Measurements from ENCODE around the gene TMEM223. TPM values are rescaled to one million over a fixed set of nuclear protein-coding genes. Genes with fewer than 3 reads are reported as not detected.
A peak's percentile ranks its signal among the peaks of the same experiment; 100 is the strongest.
"Not testable (repeated sequence)": the region's sequence is repeated elsewhere in the genome, so short reads cannot be mapped to it uniquely, and the experiment has no call there.

TMEM223 gene
- polyA plus RNA-seq, 3 donors: 5.7 to 20.4 (median 19.6) TPM

GRCh38 chr11:62752177-62752785 lies 39.5 kb downstream of the TMEM223 start:
- Mint-ChIP-seq H3K4me3 (no peak overlapping the region), H3K9me3 (no peaks in the 10 kb centered on the region), H3K4me1 (peaks cover 23% of the 10 kb centered on the region), H3K36me3 (peaks cover 14 to 41% of the 10 kb centered on the region in 2 donors), H3K27me3 (ENCODE audit: low read depth in 3 of 3) (peaks cover 0 to 2% (median 0%) of the 10 kb centered on the region in 3 donors), H3K27ac (peak overlapping the region in 2 of 7 donors; percentile 13 to 81)
- DNase-seq: no peak
- Histone ChIP-seq H3K4me1 (ENCODE audit: control insufficient read depth in 1 of 2, insufficient read depth in 2 of 2, low read length in 2 of 2) (peaks cover 12 to 19% of the 10 kb centered on the region in 2 donors), H3K4me2 (replicated peaks; ENCODE audit: extremely low read depth, low read length, poor library complexity, severe bottlenecking) (no peak overlapping the region), H3K9me3 (replicated peaks in 1 of 2; ENCODE audit: control insufficient read depth in 1 of 2, insufficient read depth in 1 of 2, low read length in 2 of 2) (no peaks in the 10 kb centered on the region), H3K79me2 (ENCODE audit: insufficient read depth, low read length) (peaks cover 36% of the 10 kb centered on the region), H4K20me1 (ENCODE audit: insufficient read depth, low read length) (no peaks in the 10 kb centered on the region), H3K27me3 (ENCODE audit: control insufficient read depth in 2 of 2, insufficient read depth in 2 of 2, low read length in 2 of 2) (no peaks in the 10 kb centered on the region), H3K36me3 (replicated peaks in 1 of 2; ENCODE audit: control insufficient read depth in 1 of 2, insufficient read depth in 2 of 2, low read length in 2 of 2) (peaks cover 9 to 28% of the 10 kb centered on the region in 2 donors), H3K27ac (ENCODE audit: low read depth in 1 of 2, low read length in 2 of 2) (peak overlapping the region in 1 of 2 donors; percentile 92), H3K4me3 (replicated peaks in 1 of 3; ENCODE audit: low read depth in 2 of 3, low read length in 3 of 3) (no peak overlapping the region), H3K9ac (ENCODE audit: insufficient read depth, low read length, poor library complexity, severe bottlenecking) (no peak overlapping the region), H2AFZ (ENCODE audit: insufficient read depth, low read depth, low read length, poor library complexity, severe bottlenecking) (no peak overlapping the region)
- intact Hi-C loops (cut with micrococcal nuclease): no loop called here
- no peak for TF ChIP-seq CTCF (IDR thresholded peaks at IDR 0.05)
- WGBS (ENCODE audit: insufficient coverage): 99% methylated on average over 8 of the region's 14 CpGs

- H3K27ac ChIP-seq (ENCODE audit: low read depth in 1 of 2, low read length in 2 of 2); H4K20me1 ChIP-seq (ENCODE audit: insufficient read depth, low read length): not testable (repeated sequence)
- H3K4me1 ChIP-seq (ENCODE audit: control insufficient read depth in 1 of 2, insufficient read depth in 2 of 2, low read length in 2 of 2): peaks cover 12 to 19% of the 10 kb centered on the region in 2 donors
Measured at GRCh38 chr11:62749931-62750330, 41.9 kb downstream of the TMEM223 start.

More at GRCh38 chr11:62749931-62750330, 41.9 kb downstream of the TMEM223 start:
- DNase-seq; H3K27me3 Mint-ChIP-seq (ENCODE audit: low read depth in 3 of 3); H3K27me3 ChIP-seq (ENCODE audit: control insufficient read depth in 2 of 2, insufficient read depth in 2 of 2, low read length in 2 of 2); H3K4me3 Mint-ChIP-seq; H2AFZ ChIP-seq (ENCODE audit: insufficient read depth, low read depth, low read length, poor library complexity, severe bottlenecking); H3K4me2 ChIP-seq (replicated peaks; ENCODE audit: extremely low read depth, low read length, poor library complexity, severe bottlenecking); H3K9me3 ChIP-seq (replicated peaks in 1 of 2; ENCODE audit: control insufficient read depth in 1 of 2, insufficient read depth in 1 of 2, low read length in 2 of 2); H3K9ac ChIP-seq (ENCODE audit: insufficient read depth, low read length, poor library complexity, severe bottlenecking); H3K4me3 ChIP-seq (replicated peaks in 1 of 3; ENCODE audit: low read depth in 2 of 3, low read length in 3 of 3); intact Hi-C loops (cut with micrococcal nuclease); H3K9me3 Mint-ChIP-seq: not testable (repeated sequence)
- Mint-ChIP-seq H3K4me1 (peaks cover 23% of the 10 kb centered on the region), H3K27ac (peak overlapping the region in 2 of 7 donors; percentile 26 to 30), H3K36me3 (peaks cover 14 to 41% of the 10 kb centered on the region in 2 donors)
- H3K79me2 ChIP-seq (ENCODE audit: insufficient read depth, low read length): peaks cover 36% of the 10 kb centered on the region
- peaks cover 9 to 28% of the 10 kb centered on the region in 2 donors for H3K36me3 ChIP-seq (replicated peaks in 1 of 2; ENCODE audit: control insufficient read depth in 1 of 2, insufficient read depth in 2 of 2, low read length in 2 of 2)
- WGBS (ENCODE audit: insufficient coverage): no CpG with 5 or more reads among the region's 5 CpGs

Data from CD14-positive monocyte (primary cell).